ENCODE results near the gene NAA10.

DNA sequence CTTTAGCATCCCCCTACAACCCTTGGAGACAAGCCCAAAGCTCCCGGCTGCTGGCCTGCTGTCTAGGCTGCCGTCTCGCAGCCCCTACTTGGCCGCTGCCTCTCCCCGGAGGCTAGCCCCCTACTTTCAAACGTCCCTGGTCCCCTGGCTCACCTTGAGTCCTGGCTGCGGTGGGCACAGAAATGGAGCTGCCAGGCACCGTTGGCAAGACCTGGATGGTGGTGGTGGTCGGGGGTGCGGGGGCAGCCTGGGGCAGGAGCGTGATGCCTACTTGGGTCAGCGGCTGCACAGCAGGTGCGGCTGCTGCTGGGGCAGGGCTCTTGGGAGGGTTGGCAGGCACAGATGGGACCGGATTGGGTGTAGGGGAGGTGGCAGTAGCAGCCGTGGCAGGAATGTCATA lies 24.8 kb upstream of the NAA10 start:
- TF ChIP-seq REST (IDR thresholded peaks at IDR 0.05; ENCODE audit: insufficient read depth in 1 of 2, low read depth in 2 of 2, low read length in 2 of 2) (no peak), POLR2AphosphoS5 (IDR thresholded peaks at IDR 0.05; ENCODE audit: low read depth, low read length) (no peak), TAF1 (IDR thresholded peaks at IDR 0.05; ENCODE audit: borderline replicate concordance, insufficient read depth, low read length) (no peak)

Data from PFSK-1 (cell line).